ENCODE measurements around the gene WDR93.
"Not testable (repeated sequence)": the region's sequence is repeated elsewhere in the genome, so short reads cannot be mapped to it uniquely, and the experiment has no call there.

The WDR93 gene

DNA sequence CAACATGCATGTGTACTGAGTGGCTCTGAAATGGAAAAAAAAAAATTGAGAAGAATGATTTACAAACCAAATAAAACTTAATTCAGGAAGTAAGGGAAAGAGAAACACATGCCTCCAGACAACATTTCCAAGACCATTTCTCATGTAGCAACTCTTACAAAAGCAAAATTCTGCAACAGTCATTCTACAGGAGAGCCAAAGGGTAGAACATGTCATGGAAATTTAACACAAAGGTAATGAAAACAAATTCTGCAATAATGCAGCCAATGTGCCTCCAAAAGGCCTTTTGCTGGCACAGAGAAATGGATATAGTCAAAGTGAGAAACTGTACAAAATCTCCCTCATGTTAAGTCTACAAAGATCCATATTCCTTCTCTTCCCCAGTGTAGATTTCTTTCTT is 4.1 kb upstream of the WDR93 start:
- no peak for DNase-seq

DNA sequence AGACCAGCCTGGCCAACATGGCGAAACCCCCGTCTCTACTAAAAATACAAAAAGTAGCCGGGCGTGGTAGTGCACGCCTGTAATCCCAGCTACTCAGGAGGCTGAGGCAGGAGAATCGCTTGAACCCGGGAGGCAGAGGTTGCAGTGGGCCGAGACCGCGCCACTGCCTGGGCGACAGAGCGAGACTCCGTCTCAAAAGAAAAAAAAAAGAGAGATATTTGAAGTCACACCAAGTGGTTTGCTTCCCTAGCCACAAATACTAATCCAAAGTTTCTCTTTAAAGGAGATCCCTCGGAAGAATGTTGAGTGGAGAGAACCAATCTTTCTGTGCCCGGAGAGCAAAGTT is 708 bp upstream of the WDR93 start:
- not testable (repeated sequence) for DNase-seq

DNA sequence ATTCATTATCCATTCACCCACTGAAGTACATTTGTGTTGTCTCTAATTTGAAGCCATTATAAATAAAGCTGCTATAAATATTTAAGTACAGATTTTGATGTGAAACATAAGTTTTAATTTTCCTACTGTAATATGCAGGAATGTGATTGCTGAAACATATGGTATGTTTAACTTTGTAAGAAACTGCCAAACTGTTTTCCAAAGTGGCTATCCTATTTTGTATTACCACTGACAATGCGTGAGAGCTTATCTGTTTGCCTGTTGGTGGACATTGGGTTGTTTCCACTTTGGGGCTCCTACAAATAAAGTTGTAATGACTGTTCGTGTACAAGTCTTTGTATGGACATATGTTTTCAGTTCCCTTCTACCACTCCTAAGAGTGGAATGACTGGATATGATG is 2.5 kb downstream of the WDR93 start:
- DNase-seq: no peak

DNA sequence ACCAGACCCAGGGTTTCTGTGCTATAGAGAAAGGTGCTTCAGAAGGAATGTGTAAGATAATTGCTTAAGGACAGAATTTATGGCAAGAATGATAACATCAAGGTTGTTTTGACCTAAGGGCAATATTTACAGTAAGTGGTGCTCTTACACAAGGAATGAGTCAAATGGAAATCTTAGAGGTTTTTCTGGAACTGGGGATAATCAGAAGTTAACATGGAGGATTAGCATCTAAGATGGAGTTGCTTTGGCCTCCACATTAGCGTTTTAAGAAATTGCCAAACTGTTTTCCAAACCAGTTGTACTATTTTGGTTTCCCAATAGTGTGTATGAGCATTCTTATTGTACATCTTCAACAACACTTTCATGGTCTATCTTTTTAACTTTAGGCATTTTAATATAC is 3.1 kb downstream of the WDR93 start:
- no peak for DNase-seq

DNA sequence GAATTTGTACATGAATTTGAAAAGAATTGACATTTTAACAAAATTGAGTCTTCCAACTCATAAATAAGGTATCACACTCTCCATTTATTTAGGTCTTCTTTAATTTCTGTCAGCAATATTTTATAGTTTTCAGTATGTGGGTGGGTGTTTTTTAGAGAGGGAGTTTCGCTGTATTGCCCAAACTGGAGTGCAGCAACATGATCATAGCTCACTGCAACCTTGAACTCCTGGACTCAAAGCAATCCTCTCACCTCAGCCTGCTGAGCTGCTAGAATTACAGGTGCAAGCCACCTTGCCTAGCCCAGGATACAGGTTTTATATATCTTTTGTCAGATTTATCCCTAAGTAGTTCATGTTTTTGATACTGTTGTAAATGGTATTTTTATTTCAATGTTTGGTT is 4.6 kb downstream of the WDR93 start:
- DNase-seq: no peak

DNA sequence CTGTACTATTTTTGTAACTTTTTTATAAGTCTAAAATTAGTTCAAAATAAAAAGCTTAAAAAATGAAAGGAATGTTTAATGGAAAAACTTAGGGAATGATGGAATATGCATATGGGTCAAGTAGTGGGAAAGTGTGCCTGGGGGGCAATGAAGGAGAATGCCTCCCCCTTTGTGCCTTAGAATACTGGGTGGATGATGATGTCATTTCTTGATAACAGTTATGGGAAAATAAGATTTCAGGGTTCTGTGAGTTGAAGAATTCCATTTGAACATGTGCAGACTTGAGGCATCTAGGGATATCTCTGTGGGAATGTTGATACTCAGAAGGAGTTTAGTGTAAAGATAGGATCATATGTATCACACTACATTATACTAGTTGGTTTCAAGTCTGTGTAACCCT is 13.8 kb downstream of the WDR93 start:
- DNase-seq: no peak

DNA sequence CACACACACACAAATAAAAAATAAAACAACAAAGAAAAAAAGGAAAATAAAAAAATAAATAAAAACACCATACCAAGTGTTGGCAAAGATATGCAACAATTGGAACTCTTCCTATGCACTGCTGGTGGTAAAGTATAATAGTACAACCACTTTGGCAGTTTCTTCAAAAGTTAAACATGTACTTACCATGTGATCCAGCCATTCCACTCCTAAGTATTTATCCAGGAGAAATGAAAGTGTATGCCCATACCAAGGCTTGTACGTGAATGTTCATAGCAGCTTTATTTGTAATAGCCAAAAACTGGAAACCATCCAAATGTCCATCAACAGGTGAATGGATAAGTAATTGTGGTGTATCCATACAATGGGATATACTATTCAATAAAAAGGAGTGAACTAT is 17.0 kb downstream of the WDR93 start:
- no peak for DNase-seq

DNA sequence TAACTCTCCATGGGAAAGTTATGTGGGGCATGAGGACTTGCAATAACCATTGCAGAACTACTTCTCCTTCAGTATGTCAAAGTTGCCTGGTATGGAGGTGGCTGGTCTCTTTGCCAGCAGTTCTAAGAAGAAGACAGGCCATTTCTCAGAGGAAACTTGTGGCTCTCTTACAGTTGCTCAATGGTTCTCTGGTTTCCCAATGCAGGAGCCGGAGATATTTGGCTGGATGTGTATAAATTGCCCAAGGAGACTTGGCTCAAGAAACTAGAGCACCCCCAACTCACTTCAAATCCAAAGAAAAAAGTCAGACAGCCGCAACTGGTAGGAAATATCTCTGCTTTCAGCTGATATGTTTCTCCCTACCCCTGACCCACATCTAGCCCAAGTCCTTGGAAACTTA is 24.2 kb downstream of the WDR93 start:
- no peak for DNase-seq

DNA sequence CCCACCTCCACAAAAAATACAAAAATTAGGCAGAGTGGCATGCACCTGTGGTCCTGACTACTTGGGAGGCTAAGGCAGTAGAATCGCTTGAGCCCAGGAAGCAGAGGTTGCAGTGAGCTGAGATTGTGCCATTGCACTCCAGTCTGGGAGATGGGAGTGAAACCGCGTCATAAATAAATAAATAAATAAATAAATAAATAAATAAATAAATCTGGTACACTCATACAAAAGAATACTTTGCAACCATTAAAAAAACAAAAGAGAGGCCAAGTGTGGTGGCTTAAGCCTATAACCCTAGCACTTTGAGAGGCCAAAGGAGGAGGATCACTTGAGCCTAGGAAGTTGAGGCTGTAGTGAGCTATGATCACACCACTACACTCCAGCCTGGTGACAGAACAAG is 32.4 kb downstream of the WDR93 start:
- no peak for DNase-seq

DNA sequence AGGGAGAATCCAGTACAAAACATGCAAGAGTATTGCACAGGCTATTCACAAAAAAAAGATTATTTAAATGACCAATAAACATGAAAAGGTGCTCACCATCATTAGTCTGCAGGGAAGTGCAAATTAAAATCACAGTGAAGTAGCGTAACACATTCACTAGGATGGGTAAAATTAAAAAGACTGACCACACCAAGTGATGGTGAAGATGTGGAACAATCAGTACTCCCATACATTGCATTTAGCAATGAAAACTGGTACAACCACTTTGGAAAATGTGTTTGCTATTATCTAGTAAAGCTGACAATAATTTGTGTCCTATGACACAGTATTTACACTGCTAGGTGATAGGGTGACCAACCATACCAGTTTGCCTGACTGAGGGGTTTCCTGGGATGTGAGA is 34.0 kb downstream of the WDR93 start:
- DNase-seq: no peak

DNA sequence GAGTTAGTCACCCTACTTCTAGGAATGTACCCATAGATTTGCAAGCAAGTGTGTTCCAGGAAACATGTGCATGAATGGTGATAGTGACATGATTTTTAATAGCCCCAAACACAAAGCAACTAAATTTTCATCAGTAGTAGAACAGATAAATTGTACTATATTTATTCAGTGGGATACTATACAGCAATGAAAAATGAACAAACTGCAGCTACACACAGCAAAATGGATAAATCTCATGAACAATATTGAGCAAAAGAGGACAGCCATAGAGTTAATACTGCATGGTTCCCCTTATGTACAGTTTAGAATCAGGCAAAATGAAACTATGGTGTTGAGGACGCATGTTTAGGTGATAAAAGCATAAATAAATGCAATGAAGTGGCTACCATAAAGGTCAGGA is 34.5 kb downstream of the WDR93 start:
- no peak for DNase-seq

DNA sequence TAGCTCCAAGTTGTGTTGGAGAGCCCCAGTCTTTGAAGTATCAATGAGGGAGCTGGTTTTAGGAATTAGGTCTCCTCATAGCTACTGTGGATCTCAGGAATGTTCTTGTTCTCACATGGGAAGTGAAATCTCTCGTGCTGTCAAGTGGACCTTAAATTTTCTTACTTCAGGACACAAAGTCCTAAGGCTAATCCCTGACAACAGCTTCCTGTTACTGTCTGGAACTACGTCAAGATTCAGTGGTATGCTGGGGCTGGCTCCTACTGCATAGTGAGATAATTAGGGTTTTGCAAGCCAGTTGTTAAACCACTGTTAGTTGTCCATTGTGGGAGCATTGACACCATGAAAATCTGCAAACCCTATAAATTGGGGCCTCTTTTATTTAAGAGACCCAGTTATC is 37.6 kb downstream of the WDR93 start:
- no peak for DNase-seq

DNA sequence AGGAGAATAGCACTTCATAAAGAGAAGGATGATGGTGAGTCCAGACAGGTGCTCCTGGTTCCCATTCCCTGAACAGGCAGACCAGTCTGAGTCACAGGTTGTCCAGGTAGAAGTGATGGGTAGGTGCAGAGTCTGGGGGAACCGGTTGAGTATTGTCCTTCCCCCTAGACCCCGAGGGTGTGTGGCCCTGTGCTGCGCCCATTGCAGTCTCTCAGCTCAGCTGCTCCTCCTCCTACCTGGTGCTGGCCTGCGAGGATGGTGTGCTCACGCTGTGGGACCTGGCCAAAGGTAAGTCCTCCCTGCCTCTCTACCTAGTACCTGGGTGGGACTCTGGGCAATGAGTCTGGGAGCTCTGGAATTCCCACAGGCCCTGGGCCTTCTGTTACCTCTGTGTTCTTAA is 40.7 kb downstream of the WDR93 start:
- no peak for DNase-seq

DNA sequence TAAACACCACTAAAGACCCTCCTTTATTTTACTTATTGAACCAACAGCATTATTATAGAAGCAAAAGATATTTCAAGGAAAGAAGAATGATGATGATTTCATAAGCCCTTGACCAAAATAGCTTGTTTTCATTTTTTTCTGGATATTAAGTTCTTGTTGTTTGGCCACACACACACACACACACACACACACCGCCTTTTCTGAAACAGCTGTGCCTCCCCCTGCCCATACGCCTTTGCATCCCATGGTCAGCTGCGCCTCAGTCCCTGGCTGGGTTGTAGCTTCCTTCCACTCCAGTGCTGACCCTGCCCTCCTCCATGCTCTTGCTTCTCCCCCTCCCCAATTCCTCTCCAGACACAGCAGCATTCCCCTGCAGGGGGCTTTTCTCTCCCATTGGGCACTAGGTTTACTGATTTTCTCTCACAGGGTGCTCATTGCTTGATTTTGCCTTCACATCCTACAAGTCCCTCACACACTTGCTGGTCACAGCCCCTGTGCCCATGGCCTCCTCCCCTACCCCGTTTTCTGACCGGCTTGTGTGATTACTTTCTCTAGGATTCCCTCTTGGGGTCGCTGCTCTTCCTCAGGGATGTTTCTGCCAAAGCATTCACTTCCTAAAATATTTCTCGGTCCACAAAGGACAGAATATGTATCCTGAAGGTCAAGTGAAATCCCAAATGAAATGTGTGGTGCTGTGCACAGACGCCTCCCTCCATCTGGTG is 42.0 kb downstream of the WDR93 start:
- no peak for DNase-seq

DNA sequence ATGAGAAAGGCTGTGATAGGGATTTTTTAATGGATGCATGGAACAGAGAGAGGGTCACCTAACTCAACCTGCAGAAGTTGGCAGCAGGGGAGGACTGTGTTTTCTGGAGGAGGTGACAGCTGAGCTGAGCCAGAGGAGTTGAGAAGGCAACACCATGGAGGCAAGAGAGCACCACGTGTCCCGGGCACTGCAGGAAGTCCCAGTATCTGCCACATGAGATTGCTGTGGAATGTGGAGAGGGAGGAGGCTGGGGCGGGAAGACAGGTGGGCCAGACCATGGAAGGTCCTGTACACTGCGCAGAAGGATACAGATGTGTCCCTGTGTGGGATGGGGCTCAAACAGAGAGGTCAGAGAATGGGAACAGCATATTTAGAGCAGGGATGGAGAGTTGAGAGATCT is 45.2 kb downstream of the WDR93 start:
- no peak for DNase-seq

DNA sequence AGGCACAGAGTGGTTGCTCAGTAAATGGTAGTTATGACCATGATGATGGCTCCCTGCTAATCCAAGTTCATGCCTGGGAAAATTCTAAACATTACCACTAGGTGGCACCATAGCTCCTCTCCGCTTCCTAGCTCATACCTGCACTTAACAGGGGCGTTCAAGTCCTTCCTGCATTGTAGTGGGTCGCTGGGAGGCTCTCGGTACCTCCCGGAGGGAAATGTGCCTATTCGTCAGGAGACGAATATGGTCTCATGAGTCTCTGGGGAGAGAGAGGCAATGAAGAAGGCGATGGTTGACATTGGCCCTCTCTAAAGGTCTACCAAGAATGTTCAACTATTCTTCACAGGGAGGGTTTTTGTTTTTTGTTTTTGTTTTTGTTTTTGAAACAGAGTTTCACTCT is 49.5 kb downstream of the WDR93 start:
- peak; percentile 57 for DNase-seq

DNA sequence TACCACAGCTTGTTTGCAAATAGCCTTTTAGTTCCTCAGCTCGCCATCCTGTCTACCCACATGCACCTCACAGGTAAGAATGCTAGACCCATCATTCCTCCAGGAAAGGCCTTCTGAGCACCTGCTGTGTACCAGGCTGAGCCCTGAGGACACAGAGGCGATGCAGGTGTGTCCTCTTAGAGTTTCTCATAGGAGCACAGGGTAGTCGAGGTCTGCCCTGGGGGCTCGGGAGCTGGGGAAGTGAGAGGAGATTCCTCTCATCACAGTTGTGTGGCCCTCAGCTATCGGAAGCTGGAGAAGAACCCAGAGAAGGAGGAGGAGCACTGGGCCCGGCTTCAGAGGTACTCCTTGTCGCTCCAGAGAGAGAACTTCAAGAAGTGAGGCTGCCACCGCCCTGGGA is 52.4 kb downstream of the WDR93 start:
- DNase-seq: no peak

DNA sequence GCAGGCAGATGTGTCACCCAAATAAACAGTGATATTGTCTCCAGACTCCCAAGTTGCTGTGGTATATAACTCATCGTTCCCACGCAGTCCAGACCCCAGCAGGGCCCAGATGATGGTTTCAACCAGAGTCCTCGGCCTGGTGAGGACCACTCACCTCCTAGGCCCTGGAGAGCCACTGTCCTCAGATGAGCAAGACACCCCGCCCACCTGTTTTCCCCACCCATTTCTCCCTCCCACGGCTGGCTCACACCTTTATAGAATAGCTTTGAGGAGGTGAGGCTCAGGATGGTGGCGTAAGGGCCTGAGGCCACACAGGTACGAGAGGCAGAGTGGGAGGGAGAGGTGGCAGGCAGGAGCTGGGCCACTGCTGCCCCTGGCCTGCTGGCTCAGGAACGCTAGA is 53.0 kb downstream of the WDR93 start:
- DNase-seq: no peak

DNA sequence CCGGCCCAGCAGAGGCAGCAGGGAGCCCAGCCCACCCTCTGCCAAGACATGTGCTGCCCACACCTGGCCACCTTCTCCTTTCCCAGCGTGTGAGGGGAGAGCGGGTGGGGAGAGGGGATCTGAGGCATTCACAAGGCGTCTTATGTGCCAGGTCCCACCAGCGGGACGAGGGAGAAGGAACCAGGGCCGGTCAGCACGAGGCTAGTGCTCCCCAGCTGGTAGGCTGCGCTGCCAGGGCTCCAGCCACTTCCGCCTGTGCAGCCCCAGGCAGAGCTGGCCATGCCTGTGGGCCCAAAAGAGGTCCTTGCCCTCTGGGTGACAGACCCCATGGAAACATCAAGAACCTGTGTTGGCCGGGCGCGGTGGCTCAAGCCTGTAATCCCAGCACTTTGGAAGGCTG is 54.5 kb downstream of the WDR93 start:
- DNase-seq: no peak

DNA sequence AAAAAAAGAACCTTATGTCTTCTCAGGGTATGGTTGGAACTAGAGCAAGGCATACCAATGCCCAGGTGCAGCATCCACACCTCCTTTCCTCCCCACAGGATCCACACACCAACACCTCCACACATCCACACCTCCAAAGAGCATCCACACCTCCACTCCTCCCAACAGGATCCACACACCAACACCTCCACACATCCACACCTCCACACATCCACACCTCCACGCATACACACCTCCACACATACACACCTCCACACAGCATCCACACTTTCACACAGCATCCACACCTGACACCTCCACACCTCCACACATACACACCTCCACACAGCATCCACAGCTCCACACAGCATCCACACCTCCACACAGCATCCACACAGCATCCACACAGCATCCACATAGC is 55.2 kb downstream of the WDR93 start:
- no peak for DNase-seq

DNA sequence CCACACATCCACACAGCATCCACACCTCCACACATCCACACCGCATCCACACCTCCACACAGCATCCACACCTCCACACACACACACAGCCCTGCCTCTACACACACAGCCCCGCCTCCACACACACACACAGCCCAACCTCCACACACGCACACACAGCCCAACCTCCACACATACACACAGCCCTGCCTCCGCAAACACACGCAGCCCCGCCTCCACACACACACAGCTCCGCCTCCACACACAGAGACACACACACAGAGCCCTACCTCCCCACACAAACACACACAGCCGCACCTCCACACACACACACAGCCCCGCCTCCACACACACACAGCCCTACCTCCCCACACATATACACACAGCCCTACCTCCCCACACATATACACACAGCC is 55.8 kb downstream of the WDR93 start:
- no peak for DNase-seq

DNA sequence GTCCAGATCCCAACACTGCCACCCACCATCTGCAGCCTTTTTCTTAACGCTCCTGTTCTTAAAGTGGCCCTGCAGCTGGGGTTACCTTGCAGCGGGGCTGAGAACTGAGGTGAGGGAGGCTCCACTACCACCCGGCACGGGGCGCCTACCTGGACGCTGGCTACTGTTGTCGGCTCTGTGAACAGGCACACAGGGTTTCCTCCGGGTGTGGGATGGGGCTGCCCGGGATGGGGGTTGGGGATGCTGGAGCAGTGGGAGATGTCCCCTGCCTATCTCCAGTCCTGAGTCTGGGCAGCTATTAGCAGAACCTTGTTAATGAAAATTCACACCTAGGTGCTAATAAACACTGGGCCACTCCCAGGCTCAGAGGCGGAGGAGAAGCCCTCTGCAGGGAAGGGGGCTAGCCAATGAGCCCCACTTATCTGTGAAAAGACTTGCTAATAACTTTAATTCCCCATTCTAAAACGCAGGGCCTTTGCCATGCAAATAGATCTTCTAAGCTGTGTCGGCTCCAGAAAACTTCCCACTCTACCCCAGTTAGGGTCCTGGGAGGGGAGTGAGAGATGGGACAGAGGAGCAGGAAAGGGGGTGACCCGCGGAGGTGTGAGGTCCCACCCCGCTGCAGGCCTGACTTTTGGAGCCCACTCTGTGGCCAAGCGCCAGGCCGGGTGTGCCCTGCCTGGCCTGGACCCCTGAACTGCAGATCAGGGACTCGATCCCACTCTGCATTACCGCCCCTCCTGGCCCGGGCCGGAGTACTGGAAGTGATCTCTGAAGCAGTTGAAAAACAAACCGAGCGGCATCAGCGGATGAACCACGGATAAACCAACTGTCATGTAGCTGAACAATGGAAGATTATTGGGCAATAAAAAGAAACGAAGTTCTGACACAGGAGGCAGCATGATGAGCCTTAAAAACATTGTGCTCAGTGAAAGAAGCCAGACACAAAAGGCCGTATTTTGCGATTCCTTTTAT is 57.4 kb downstream of the WDR93 start:
- DNase-seq: no peak

DNA sequence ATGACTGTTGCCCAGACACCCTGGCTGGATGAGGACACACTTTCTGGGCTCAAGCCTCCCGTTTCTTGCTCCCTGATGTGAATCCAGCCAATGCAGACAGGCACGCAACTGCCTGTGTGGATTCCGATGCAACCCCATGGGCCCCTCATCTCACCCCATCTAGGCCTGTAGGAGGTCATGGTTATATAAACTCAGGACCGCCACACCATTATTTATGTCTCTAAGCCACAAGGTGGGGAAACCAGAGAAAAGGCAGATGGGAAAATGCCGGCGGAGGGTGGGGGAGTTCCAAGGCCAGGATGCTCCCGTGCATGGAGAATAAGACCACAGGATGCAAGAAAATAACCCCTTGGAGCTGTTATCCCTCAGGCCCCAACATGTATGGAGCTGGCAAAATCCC is 58.4 kb downstream of the WDR93 start:
- no peak for DNase-seq

DNA sequence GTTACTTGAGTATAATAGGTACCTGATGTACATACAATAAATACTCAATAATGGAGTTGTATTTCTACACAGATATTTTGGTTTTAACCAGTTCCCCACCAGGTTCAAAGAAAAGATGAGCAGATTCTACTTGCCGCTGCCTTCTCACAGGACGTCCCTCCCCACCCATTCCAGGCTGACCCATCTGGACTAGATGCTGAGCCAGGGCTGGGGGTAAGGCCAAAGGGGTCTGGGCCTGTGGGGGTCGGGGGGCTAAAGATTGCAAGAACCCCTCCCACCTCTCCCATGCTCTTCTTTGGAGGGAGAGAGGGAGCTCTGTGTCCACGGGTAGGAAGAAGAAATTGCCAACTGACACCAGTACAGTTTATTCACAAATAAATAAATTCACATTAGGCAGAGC is 58.9 kb downstream of the WDR93 start:
- no peak for DNase-seq

All from stimulated activated CD4-positive, alpha-beta T cell treated with anti-CD3 and anti-CD28 coated beads, Interleukin-1b, Interleukin-23, amount 100 ng/mL, for 48 hours (primary cell).